Upper lobe of left lung (tissue), 6 donors: ENCODE data around the gene TMEM167A. TPM values are rescaled to one million over a fixed set of nuclear protein-coding genes. Genes with fewer than 3 reads are reported as not detected.

Source experiments
- ATAC-seq, 2 donors: fragments of 200-7000 bp; cut with Tn5 transposase; one replicate each; pipeline ENCODE4 v1.9.1; 2022; ENCODE audit warnings: mild to moderate bottlenecking in 2 of 2, moderate library complexity in 2 of 2; ENCODE audit not compliant: low FRiP score in 2 of 2
- DNase-seq, 2 donors: peaks; one replicate each; pipeline ENCODE4 v3.0.0-alpha.2; 2019 to 2020
- H3K27ac ChIP-seq, 4 donors: fragments of 200-600 bp; sonication (generic); one replicate each; pipeline ENCODE4 v1.5.1; 2016 to 2019
- H3K27me3 ChIP-seq, 4 donors: fragments of 200-600 bp; sonication (generic); one replicate each; pipeline ENCODE4 v1.5.1; 2017 to 2019
- H3K36me3 ChIP-seq, 4 donors: fragments of 200-600 bp; sonication (generic); one replicate each; pipeline ENCODE4 v1.5.1; 2016 to 2019
- H3K4me1 ChIP-seq, 4 donors: fragments of 200-600 bp; sonication (generic); one replicate each; pipeline ENCODE4 v1.5.1; 2018 to 2019
- H3K4me3 ChIP-seq, 4 donors: fragments of 200-600 bp; sonication (generic); one replicate each; pipeline ENCODE4 v1.5.1; 2017 to 2019; ENCODE audit warnings: mild to moderate bottlenecking in 2 of 4, moderate library complexity in 1 of 4
- H3K9me3 ChIP-seq, 4 donors: fragments of 200-600 bp; sonication (generic); one replicate each; pipeline ENCODE4 v1.5.1; 2018 to 2019
- EP300 ChIP-seq, 4 donors: sonication (generic); formaldehyde crosslinking; IDR thresholded peaks; one replicate each; pipeline ENCODE4 v1.5.1; 2017; ENCODE audit warnings: antibody characterized with exemption in 4 of 4, control low read depth in 2 of 4
- POLR2A ChIP-seq, 4 donors: fragments of 450-650 bp; IDR thresholded peaks; one replicate each; pipeline ENCODE4 v1.5.1; 2016 to 2017; ENCODE audit warnings: antibody characterized with exemption in 4 of 4, mild to moderate bottlenecking in 2 of 4
- POLR2AphosphoS5 ChIP-seq, 2 donors: sonication (generic); formaldehyde crosslinking; IDR thresholded peaks; one replicate each; pipeline ENCODE4 v1.5.1; 2017; ENCODE audit warnings: antibody characterized with exemption in 2 of 2
- WGBS, 2 donors: methylation state at CpG; one replicate each; pipeline ENCODE4 v1.1.5; 2017 to 2018; 5-methylcytosine and 5-hydroxymethylcytosine counted together
- total RNA-seq, 6 donors: library from RNA; depleted of rRNA in 4 of 6; stranded (reverse); fragments of >200 nt in 4 of 6; gene quantifications; one replicate each; pipeline versions ENCODE4 v1.1.0 to v1.2.1, GENCODE V29; 2016 to 2021
- TF ChIP-seq, protein P1 (sequence below), 6 experiments: fragments of 450-650 bp in 4 of 6; fragments of 200-600 bp in 2 of 6; sonication (generic) in 2 of 6; IDR thresholded peaks; one replicate each; pipeline ENCODE4 v1.5.1; 2016 to 2019; ENCODE audit warnings: antibody characterized with exemption in 6 of 6
- donor health status: DM: no; HTN: no; CAD: no; lungs with moderate emphysema.
- donor health status: DM: no; HTN: yes; CAD: no; lungs with severe emphysema.

TMEM167A gene
- total RNA-seq, 6 donors from 2014 or later, result 14.3 to 81.2 (median 53.1) TPM

GRCh38 chr5:83102364-83102980 is 25.3 kb upstream of the TMEM167A start:
- no peak for ATAC-seq
- Histone ChIP-seq H3K4me1 (no peaks in the 10 kb centered on the region), H3K4me3 (no peak overlapping the region), H3K9me3 (no peaks in the 10 kb centered on the region), H3K27me3 (no peaks in the 10 kb centered on the region), H3K36me3 (no peaks in the 10 kb centered on the region), H3K27ac (no peak overlapping the region)
- DNase-seq, result no peak
- TF ChIP-seq POLR2A (IDR thresholded peaks at IDR 0.05), result no peak
- TF ChIP-seq, protein P1, sequence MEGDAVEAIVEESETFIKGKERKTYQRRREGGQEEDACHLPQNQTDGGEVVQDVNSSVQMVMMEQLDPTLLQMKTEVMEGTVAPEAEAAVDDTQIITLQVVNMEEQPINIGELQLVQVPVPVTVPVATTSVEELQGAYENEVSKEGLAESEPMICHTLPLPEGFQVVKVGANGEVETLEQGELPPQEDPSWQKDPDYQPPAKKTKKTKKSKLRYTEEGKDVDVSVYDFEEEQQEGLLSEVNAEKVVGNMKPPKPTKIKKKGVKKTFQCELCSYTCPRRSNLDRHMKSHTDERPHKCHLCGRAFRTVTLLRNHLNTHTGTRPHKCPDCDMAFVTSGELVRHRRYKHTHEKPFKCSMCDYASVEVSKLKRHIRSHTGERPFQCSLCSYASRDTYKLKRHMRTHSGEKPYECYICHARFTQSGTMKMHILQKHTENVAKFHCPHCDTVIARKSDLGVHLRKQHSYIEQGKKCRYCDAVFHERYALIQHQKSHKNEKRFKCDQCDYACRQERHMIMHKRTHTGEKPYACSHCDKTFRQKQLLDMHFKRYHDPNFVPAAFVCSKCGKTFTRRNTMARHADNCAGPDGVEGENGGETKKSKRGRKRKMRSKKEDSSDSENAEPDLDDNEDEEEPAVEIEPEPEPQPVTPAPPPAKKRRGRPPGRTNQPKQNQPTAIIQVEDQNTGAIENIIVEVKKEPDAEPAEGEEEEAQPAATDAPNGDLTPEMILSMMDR (IDR thresholded peaks at IDR 0.05), result no peak
- no peak for TF ChIP-seq POLR2AphosphoS5 (IDR thresholded peaks at IDR 0.05)
- no peak for TF ChIP-seq EP300 (IDR thresholded peaks at IDR 0.05)

GRCh38 chr5:83101514-83101913 is 24.3 kb upstream of the TMEM167A start:
- DNase-seq (no peak), ATAC-seq (no peak)
- Histone ChIP-seq H3K9me3 (no peaks in the 10 kb centered on the region), H3K4me1 (no peaks in the 10 kb centered on the region), H3K36me3 (no peaks in the 10 kb centered on the region), H3K27me3 (no peaks in the 10 kb centered on the region), H3K27ac (no peak overlapping the region), H3K4me3 (no peak overlapping the region)
- TF ChIP-seq POLR2AphosphoS5 (IDR thresholded peaks at IDR 0.05) (no peak), POLR2A (IDR thresholded peaks at IDR 0.05) (no peak), EP300 (IDR thresholded peaks at IDR 0.05) (no peak)
- TF ChIP-seq, protein P1 (IDR thresholded peaks at IDR 0.05), result no peak
- 96 to 100% methylated on average over 1 of the region's 1 CpG for WGBS, 2 donors

DNA sequence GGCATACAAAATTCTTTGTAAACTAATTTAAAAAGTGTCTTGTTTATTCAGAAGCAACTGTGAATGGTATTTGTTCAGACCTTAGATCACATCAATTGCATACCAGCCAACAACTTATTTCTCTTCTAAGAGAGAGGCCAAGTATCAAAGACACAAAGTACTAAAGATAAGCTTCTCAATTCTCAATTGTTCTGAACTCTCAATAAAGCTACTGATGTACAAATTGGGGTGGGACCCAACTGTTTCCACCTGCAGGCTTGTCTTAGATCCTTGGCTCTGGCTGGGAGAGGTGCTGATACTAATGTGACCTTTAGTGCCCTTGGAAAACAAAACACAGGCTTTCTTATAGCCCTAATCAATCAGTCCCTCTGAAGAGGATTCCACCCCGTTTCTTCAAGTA is 22.3 kb upstream of the TMEM167A start:
- DNase-seq (no peak), ATAC-seq (no peak)
- H3K27ac ChIP-seq, result no peak overlapping the region
- 40 to 64% methylated on average over 1 of the region's 1 CpG for WGBS, 2 donors
- no peak overlapping the region for H3K4me3 ChIP-seq
- no peaks in the 10 kb centered on the region for H3K27me3 ChIP-seq
- H3K4me1 ChIP-seq, result no peaks in the 10 kb centered on the region
- no peaks in the 10 kb centered on the region for H3K36me3 ChIP-seq
- no peak for TF ChIP-seq EP300 (IDR thresholded peaks at IDR 0.05)
- TF ChIP-seq POLR2AphosphoS5 (IDR thresholded peaks at IDR 0.05), result no peak
- no peak for TF ChIP-seq POLR2A (IDR thresholded peaks at IDR 0.05)
- TF ChIP-seq, protein P1 (IDR thresholded peaks at IDR 0.05), result no peak
- H3K9me3 ChIP-seq, result no peaks in the 10 kb centered on the region

DNA sequence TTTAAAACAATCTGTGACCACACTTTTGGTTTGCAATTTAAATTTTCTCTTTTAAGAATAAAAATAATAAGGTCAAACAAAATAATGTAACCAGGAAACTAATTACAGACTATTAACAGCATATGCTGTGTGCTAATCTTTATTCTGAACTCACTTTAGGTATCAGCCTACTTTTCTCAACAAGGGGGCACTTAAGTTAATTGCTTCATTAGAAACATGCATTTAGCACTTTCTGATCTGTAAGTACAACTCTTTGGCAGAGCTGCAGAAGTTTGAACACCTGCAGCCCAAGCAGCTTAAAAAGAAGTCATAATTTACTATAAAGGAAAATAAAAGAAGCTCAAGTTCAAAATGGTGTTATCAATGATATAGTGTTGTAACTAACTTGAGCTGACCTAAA is 21.8 kb upstream of the TMEM167A start:
- no peak for DNase-seq
- TF ChIP-seq POLR2A (IDR thresholded peaks at IDR 0.05), result no peak
- no peak for TF ChIP-seq POLR2AphosphoS5 (IDR thresholded peaks at IDR 0.05)
- TF ChIP-seq EP300 (IDR thresholded peaks at IDR 0.05), result no peak
- TF ChIP-seq, protein P1 (IDR thresholded peaks at IDR 0.05), result no peak
- Histone ChIP-seq H3K27ac (no peak overlapping the region), H3K36me3 (no peaks in the 10 kb centered on the region), H3K9me3 (peaks cover 0 to 4% (median under 1%) of the 10 kb centered on the region in 4 donors), H3K4me1 (no peaks in the 10 kb centered on the region), H3K4me3 (no peak overlapping the region), H3K27me3 (no peaks in the 10 kb centered on the region)
- ATAC-seq, result no peak

- H3K4me1 ChIP-seq, result no peaks in the 10 kb centered on the region
- DNase-seq (no peak), ATAC-seq (no peak)
- H3K36me3 ChIP-seq, result no peaks in the 10 kb centered on the region
- no peaks in the 10 kb centered on the region for H3K27me3 ChIP-seq
- TF ChIP-seq POLR2A (IDR thresholded peaks at IDR 0.05) (no peak), EP300 (IDR thresholded peaks at IDR 0.05) (no peak), POLR2AphosphoS5 (IDR thresholded peaks at IDR 0.05) (no peak)
- TF ChIP-seq, protein P1 (IDR thresholded peaks at IDR 0.05), result no peak
- no peak overlapping the region for H3K4me3 ChIP-seq
- peaks cover 0 to 11% (median 8%) of the 10 kb centered on the region in 4 donors for H3K9me3 ChIP-seq
- H3K27ac ChIP-seq, result no peak overlapping the region
- WGBS, 2 donors, result 48 to 52% methylated on average over 2 of the region's 2 CpGs
Observed at GRCh38 chr5:83097689-83098231, 20.6 kb upstream of the TMEM167A start.
